HG02642 (cell line): ENCODE measurements around the gene PLS3.
"Not testable (repeated sequence)": the region's sequence is repeated elsewhere in the genome, so short reads cannot be mapped to it uniquely, and the experiment has no call there.

ENCODE experiments used
- ATAC-seq: cut with Tn5 transposase; IDR thresholded peaks from one replicate; pipeline ENCODE4 v1.9.1; 2021; ENCODE audit warnings: mild to moderate bottlenecking; ENCODE audit not compliant: unreplicated experiment, poor library complexity

The PLS3 gene, protein sequence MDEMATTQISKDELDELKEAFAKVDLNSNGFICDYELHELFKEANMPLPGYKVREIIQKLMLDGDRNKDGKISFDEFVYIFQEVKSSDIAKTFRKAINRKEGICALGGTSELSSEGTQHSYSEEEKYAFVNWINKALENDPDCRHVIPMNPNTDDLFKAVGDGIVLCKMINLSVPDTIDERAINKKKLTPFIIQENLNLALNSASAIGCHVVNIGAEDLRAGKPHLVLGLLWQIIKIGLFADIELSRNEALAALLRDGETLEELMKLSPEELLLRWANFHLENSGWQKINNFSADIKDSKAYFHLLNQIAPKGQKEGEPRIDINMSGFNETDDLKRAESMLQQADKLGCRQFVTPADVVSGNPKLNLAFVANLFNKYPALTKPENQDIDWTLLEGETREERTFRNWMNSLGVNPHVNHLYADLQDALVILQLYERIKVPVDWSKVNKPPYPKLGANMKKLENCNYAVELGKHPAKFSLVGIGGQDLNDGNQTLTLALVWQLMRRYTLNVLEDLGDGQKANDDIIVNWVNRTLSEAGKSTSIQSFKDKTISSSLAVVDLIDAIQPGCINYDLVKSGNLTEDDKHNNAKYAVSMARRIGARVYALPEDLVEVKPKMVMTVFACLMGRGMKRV

DNA sequence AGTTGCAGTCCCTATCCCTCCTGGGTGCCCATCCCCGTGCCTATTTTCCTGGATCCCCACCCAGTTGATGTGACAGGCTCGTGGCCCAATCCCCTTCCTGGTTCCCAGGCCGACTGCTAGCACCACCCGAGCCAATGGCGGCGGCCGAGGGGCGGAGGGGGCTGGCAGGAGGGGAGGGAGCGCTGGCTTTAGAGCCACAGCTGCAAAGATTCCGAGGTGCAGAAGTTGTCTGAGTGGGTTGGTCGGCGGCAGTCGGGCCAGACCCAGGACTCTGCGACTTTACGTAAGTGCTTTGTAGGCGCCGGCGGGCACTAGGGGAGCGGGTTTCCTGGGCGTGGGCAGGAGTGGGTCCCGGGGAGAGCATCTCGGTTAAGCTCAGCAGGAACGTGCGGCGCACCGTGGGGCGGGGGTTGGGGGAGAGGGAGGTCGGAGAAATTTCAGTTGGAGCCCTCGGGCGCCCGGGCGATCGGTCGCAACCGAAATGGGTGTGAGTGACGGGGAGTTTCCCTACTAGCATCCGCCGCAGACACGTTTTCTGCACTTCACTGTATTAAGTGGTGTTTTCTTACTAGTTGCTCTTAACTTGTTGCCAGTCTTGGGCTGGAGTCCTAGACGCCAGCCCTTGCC is at the start of gene PLS3:
PLS3 (plus strand) TSS at position 197 of the 627 bp plus-strand sequence. CDS start 49,077 bp downstream, outside the sequence.
- ATAC-seq = peak; percentile 70

DNA sequence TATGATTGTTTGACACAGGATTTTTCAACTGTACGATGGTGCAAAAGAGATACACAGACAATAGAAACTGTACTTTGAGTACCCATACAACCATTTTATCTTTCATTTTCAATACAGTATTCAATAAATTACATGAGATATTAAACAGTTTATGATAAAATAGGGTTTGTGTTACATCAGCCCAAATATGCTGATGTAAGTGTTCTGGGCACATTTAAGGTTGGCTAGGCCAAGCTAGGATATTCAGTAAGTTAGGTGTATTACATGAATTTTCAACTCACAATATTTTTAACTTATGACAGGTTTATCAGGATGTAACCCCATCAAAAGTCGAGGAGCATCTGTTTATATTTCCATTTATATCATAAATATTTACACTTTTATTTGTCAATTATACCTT is 42.9 kb upstream of the PLS3 start:
- ATAC-seq = no peak

DNA sequence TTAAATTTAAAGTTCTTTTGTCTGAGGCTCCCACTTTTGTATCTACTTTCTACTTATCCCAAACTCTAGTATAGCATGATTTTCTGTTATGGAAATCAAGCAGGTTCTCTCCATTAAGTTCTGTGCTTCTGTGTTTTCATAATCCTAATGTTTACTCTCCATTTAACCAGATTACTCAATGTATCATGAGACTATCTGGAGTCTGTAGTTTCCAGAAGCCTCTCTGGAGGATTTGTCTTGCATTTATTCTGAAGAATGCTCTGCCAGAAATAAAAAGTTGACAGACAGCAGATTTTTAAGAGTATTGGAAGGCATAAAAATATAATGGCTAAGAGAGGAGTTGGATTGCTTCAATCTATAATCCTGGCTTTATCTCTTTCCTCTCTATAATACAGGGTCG is 39.2 kb upstream of the PLS3 start:
- no peak for ATAC-seq

DNA sequence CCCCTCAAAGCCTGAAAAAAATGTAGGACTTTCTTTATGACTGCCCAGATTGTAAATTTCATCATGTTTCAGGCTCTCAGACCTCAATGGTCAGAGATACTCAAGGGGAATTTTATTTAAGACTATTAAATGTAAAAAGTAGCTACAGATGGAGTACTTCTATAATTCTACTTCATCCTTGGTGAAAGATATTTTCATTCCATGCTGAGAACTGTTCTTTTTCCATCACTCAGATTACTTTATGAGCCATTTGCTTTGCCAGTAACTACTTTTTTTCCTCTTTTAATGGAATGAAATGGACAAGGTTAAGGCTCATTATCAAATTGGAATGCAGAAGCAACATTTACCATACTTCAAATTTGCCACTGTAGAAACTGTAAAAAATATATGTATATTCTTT is 38.0 kb upstream of the PLS3 start:
- ATAC-seq = no peak

DNA sequence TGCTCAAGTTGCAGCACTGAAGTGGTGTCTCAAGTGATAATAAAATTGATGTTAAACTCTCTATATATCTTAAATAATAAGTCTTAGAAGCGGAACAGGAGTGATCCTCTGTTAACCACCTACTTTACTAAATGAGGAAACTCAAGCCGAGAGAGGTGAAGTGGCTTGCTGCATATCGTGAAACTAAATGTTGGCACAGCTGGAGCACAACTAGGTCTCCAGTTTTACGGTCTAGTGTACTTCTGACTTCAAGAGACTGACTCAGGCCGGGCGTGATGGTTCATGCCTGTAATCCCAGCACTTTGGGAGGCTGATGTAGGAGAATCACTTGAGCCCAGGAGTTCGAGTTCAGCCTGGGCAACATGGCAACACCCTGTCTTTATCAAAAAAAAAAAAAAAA is 35.5 kb upstream of the PLS3 start:
- no peak for ATAC-seq

DNA sequence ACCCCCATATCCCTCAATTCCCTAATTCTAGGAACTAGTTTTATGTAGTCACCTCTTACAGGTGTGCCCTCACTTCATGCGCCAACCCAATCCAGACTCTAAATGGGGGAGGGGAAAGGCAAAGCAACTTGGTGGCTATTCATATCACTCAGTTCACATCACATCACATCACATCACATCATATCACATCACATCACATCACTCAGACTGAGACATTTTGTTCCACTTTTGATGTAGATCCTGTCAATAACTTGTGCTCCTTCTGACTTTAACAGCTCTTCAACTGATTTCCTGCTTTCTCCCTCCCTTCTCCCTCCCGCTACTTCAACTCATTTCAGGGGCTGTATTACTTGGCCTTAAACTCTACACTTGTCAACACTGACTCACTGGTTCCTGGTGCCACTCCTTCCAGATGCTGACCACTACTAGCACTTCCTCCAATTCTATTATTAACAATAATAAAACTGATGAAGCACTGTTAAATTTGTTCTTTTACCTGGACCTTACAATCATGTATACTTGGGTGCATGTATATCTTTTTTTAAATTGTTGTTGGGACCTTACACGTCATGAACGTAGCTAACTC is 29.1 kb upstream of the PLS3 start:
- ATAC-seq = no peak

DNA sequence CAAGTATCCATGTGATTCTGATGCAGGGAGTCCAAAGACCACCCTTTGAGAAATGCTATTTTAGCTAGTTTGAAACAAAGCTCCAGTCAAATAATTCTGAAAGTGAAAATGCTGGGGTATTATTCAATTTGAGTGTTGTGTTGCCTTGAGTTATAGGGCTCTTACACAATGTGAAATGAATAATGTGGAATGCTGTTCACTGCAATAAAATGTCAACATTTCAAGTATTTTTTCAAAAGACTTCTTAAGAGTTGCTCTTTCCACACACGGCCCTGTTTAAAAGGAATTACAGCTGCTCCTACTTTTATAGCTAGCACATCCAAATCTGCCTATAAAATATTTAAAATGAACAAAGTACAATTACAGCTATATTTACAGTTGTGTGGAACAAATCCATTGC is 27.5 kb upstream of the PLS3 start:
- no peak for ATAC-seq

DNA sequence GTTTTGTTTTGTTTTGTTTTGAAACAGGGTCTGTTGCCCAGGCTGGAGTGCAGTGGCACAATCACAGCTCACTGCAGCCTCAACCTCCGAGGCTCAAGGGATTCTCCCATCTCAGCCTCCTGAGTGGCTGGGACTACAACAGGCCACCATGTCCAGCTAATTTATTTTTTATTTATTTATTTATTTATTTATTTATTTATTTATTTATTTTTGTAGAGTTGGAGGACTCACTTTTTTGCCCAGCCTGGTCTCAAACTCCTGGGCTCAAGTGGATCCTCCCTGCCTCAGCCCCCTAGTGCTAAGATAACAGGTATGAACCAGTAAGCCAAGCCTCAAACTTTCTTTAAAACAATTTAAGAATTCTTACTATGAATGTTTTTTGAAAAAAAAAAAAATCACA is 26.6 kb upstream of the PLS3 start:
- no peak for ATAC-seq

DNA sequence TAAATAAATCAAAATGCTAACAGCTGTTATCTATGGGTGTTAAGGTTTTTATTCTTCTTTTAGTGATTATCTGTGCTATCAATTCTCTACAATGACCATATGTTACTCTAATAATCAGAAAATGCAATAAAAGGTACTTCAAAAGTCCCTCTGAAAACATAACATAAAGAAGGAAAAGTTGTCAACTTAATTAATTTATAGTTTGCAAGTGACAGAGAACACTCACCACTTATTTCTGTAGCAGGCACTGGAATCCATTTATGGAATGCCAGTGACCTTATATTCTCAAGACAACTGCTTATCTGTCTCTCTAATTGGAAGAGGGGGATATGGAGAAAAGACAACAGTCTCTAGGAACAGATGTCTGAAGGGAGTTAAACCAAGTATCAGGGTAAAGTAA is 25.6 kb upstream of the PLS3 start:
- no peak for ATAC-seq

DNA sequence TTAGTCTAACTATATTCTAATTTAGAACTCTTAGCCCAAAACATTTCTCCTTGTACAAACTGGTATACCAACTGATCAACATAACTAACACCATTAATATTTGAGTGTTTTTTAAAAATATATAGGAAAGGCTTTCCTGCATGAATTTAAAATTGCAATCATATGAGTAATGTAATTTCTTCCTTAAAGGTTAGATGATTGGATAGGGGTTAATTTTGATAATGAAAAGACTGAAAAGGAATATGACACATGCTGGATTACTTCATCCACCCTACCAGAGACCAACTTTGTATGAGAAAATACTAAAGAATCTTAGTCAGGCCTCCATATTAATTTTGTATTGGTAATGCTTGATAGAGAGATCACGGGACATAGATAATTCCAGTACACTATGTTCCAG is 25.1 kb upstream of the PLS3 start:
- no peak for ATAC-seq

DNA sequence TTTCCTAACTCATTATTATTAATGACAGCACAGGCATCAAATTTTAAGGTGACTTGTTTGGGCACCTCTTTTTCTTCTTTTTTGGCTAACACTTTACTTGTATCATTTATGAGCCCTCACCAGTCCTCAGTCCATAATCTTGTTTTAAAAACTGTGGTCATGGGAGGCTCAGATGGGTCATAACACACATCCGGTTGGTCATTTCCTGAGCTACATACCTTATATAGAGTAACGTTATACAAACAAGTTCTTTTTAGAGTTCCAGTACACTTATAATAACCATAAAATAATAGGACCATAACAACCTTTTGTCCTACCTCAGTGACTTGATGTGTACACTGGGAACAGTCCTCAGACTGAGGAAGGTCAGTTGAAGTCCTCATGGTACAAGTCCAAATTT is 21.1 kb upstream of the PLS3 start:
- ATAC-seq = no peak

DNA sequence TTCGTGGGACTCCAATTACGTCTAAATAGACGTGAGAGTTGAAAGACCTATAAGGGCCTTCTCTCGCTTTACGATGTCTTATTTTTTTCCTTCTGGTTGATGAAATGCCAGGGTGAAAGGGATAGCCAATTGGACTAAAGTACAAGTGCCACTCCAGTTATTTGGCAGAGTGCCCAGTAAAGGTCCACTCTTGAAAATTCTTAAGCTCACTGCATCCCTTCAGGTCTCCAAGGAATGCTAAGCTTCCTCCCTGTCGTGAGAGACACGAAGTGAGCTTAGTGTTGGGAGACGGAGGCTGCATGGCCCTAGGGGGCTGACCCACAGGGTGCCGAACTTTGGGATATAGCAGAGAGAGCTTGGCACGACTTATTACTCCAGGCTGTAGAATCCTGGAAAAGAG is 19.9 kb upstream of the PLS3 start:
- ATAC-seq = not testable (repeated sequence)

DNA sequence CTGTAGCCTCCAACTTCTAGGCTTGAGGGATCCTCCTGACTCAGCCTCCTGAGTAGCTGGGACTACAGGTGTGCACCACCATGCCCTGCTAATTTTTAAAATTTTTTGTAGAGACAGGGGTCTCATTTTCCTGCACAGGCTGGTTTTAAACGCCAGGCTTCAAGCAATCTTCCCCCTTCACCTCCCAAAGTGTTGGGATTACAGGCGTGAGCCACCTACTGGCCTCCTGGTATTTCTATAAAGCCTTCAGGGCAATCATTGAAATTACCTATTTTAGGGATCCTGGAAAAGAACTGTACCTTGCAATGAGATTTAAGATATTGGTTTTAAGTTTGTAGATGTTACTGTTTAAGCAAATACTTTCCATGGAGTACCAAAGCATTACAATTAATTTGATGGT is 13.5 kb upstream of the PLS3 start:
- no peak for ATAC-seq

DNA sequence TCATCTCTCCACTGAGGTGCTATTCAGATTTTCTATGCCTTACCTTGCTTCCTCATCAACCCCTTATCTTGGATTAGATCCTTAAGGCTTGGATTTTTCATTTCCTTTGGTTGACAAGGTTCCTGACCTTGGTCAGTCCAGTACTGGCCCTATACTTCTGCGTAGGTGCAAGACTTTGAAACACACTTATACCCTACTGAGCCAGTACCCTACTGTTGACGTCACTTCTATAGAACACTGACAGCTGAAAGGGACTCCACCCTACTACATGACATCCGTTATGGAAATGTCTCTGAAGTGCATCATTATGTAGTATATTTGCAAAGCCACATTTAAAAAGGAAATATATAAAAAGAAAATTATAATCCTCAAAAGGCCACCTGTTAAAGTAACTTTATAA is 12.0 kb upstream of the PLS3 start:
- no peak for ATAC-seq

DNA sequence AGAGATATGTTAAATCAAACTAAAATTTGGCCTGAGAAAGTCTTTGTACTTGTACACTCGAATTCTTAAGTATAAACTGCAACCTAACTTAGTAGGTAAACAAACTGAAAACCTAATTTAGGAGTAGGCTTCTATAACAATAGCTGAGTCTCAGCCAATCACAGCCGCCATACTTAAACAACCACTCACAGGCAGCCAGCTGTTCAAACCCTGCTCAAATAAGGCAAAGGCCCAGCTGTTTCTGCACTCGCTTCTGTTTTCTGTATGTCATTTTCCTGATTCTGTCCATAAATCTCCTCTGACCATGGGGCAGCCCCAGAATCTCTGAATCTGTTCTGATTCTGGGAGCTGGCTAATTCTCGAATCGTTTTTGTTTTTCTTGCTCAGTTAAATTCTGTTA is 7.8 kb upstream of the PLS3 start:
- ATAC-seq = no peak

DNA sequence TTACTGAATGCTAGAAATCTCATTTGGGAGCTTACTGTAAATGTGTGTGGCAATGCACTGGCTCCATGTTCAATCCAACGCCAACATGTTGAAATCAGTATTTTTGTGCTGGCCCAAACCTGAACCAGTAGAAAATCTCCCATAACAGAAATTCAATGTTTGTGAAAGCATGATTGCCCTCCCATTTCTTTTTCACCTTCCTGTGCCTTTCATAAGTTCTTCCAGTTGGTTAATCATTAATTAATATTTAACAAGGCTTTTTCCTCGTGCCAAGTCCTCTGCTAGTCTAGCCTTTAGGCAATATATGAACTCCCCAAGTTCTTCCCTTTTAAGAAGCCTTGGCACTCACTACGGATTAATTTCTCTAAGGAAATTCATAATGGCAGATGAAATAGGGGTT is 1.3 kb upstream of the PLS3 start:
- no peak for ATAC-seq

DNA sequence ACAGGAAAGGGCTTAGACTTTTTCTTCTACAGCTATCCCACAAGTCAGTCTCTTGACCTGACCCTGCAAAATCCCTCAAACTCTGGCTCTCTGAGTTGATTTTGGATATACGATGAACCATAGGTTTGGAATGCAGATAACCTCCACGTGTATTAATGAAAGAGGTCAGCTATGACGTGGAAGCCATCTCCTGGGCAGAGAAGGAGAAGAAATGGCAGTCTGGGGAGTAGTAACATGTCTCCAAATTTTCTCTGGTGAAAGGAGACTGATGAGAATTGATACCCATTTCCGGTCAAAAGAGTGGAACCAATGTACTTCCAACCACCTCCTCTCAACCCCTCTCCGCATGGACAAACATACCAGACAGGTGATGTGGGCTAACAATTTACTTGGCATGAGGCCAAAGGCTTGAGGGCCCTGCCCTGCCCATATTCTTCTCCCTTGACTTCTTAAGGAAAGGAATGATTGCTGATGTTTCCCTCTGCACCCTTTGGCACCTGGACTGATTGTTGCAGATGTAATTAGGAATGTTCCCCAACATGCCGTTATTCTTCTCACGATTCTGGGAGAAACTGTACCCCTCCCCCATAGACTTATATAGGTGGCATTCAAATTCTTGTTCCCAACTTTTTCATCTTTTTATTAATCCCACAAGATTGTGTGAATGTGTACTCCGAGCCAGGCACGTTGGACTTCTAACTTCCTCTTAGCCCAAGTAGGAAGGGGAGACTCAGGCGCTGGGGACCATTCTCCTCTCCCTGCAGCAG is 580 bp upstream of the PLS3 start:
- no peak for ATAC-seq

DNA sequence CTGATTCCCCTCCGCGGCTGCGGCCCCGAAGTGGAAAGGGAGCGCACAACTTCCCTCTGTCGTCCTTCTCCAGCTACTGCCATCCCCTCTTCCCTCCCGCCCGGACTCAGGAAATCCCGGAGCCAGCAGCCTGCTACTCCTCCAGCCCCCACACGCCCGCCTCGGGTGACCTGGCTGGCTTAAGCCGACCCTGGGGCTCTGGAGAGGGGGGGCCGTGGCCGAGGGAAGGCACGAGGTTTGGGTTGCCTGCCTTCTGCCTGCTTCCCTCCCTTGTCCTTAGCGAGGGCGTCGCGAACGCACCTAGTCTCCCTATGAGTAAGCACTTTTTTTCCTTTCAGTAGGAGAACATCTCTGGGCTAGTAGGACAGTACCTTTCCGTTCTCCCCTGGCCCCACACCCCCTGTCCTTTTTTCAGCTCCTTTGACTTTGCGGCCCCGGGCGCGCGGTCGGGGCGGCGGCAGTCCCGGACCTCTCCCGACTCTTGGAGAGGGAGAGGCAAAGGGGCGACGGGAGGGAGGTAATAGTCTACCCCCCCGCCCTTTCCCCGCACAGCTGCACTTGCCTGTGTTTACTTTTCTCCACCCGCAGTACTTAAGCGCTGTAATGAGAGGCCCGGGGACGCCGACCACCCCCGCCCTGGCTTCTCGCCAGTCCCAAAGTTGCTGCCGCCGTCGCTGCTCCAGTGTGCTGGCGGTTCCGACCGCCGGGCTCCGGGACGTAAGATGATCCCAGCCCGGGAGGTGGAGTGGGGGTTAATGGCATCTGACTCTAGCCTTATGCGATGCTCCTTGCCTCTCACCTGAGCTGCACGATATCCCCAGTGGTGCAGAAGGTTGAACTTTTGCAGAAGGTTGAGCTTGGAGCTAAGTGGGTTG is 868 bp downstream of the PLS3 start:
- ATAC-seq = peak; percentile 43

DNA sequence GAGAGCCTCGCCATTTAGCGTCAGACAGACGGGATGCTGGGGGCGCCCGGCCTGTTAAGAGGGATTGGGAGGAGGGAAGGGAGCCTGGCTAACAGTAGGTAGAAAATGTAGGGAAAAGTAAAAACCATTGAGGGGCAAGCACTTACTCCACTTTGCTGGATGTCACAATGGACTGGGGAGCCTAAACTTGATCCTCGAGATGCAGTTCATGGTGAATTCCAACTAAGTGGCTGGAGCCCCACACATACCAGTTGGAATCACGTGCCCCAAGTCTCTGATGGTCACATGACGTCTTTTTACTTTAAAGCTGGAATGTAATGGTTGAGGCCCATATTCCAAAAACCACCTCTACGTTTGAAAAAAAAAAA is 1.5 kb downstream of the PLS3 start:
- no peak for ATAC-seq
